Ramos (cell line): ENCODE measurements around the gene DAG1.

Experiments
- in situ Hi-C: fragments of 300-500 bp; cut with MboI; formaldehyde crosslinking; loops from one replicate; pipeline ENCODE4 v1.14.3; 2022; ENCODE audit warnings: low sequenced_read_pairs; ENCODE audit not compliant: unreplicated experiment

DAG1 gene

DNA sequence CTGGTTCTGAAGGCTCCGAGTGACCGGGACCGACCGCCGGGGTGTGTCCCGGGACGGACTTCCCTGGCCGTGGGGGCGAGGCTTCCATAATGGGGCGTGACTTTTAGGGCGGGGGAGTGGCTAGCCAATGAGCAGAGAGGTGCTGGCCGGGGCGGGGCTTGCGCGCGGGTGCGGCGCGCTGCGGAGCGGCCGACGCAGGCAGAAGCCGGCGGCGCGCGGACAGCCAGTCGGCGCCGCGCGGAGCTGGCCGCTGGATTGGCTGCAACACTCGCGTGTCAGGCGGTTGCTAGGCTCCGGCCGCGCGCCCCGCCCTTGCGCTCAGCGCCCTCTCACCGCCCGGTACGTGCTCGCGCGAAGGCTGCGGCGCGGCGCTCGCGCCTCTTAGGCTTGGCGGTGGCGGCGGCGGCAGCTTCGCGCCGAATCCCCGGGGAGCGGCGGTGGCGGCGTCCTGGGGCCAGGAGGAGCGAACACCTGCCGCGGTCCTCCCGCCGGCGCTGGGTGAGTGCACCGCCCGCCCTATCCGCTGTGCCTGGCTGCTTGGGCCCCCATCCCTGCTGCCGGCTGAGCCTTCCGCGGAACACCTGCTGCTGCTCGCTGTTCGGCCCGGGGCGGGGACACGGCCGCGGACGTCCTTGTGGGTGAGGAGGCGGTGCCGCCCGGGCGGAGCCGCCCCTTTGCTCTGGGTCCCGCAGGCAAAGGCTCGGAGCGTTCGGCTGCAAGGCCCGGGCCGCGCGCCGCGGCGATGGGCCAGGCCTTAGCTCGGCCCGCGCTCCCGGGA is at the start of gene DAG1:
Gene DAG1, plus strand, starts transcription at position 332 of the 778 bp plus-strand sequence. CDS start 40,268 bp downstream, outside the sequence.
- in situ Hi-C loops, result no loop called here

DNA sequence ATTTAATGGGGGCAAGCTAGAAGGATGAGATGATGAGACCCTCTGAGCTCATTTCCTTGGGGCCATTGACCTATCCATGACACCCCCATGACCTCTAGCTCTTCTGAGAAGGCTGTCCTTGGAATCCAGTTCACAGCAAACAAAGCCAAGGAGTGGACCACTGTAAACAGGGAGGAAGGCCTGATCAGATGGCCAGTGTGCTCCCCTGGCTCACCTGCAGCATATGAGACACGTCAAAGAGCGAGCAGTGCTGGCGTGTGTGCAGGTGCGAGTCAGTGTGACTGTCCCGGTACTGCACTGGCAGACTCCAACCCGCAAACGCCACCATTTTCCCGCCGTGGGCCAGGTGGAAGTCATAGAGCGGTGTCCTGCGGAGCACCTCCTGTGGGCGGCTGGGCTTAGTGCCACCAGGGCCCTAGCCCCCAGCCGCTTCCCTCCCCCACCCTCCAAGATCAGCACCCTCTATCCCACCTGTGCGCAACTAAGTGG is 48.1 kb upstream of the DAG1 start:
- in situ Hi-C loops, result no loop called here

DNA sequence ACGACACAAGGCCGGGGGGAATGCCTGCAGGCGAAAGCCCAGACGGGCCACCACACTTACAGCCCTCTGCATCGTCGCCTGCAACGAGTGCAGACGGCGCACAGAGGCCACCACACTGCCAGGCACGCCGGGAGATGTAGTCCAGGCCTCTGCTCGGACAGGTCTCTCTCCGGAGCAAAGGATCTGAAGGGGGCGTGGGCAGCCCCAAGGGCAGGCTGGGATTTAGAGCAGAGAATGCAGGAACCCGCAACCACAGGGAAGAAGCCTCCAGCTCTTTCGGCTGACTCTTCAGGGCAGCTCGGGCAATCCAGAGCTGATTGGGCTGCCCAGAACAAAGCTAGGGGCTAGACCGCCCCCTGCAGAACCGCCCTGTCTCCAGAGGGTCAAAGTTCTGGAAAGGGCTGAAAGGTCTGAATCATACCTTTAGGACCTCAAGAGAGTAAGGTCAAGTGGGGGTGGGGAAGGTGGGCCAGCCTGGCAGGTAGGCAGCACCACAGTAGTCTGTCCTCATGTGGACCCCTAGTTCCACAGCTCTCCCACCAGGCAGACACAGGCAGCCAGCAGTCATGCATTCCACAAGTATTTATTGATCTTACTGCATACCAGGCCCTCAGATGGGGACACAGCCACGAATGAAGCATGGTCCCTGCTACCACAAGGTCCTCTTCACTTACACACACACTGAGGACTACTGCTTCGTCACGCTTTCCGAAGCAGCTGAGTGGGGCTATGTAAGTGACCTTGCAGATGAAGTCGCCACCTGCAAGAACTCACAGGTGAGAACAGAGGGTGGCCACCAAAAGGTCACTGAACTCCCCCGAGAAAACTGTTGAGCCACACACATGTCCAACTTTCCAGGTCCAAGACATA is 47.5 kb upstream of the DAG1 start, which contains the start of gene AMT:
Gene AMT, minus strand, starts transcription at position 95 of the 870 bp plus-strand sequence. Its CDS starts 23 bp downstream, at position 72.
- in situ Hi-C loops, result no loop called here

DNA sequence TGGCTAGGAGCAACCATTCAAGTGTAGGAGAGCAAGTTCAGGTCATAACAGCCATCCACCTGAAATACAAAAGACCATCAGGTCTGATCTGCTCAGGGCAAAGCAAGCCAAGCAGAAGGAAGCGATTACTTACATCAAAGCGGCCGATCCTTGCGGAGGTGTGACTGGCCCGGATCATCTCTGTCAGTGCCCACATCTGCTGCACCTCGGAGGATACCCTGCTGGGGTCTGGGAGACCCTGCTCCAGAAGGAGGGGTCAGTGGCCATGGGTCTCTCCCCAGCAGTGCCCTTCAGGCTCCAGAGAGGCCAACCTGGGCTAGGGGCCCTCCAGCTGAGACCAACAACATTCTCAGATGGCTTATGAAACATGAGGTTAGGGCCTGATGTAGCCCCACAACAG is 45.3 kb upstream of the DAG1 start:
- in situ Hi-C loops, result no loop called here

DNA sequence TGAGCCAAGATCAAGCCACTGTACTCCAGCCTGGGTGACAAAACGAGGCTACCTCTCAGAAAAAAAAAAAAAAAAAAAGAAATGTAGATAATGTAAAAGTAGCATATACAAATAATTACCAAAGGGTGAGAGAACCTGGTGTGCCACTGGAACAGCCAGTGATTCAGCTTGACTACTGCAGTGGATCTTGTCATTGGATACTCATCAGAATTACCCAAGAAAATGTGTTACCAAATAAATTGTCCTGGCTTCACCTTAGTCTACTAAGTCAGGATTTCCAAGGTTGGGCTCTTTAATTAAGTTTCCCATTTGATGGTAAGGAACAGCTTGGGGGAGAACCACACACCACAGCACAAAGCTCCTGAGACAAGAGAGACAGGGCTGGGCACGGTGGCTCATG is 42.5 kb upstream of the DAG1 start:
- in situ Hi-C loops, result no loop called here

DNA sequence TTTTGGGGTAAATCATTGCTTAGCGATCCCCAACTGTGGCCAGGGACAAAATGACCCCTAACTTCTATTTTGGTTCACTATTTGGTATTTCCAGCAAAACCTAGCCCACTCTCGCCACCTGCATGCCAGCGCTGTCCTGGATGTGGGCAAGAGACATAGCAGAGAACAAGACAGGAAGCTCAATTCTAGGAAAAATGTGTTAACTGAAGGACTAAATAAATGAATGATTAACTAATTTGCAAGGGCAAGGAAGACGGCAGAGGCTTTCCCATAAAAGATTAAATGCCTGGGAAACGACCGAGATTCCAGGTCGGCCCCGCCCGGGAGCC is 41.4 kb upstream of the DAG1 start:
- in situ Hi-C loops, result no loop called here

- in situ Hi-C loops, result no loop called here
Measured at GRCh38 chr3:49434731-49435130, 35.3 kb upstream of the DAG1 start.

DNA sequence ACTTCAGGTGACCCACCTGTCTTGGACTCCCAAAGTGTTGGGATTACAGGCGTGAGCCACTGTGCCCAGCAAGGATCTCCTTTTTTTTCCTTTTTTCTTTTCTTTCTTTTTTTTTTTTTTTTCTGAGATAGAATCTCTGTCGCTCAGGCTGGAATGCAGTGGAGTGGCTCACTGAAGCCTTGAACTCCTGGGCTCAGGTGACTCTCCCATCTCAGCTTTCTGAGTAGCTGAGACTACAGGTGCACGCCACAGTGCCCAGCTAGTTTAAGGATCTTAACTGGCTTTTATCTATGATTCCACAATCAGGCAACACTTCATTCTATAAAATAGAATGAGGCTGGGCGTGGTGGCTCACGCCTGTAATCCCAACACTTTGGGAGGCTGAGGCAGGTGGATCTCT is 24.7 kb upstream of the DAG1 start:
- in situ Hi-C loops, result loop anchor here (5.0 kb wide), 1 partner anchor 148 kb away; no protein-coding TSS in a partner anchor

DNA sequence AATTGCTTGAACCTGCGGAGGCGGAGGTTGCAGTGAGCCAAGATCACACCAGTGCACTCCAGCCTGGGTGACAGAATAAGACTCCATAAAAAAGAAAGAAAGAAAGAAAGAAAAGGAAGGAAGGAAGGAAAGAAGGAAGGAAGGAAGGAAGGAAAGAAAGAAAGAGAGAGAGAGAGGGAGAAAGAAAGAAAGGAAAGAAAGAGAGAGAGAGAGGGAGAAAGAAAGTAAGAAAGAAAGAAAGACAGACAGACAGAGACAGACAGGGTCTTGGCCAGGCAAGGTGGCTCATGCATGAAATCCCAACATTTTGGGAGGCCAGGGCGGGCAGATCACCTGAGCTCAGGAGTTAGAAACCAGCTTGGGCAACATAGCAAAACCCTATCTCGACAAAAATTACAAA is 16.4 kb upstream of the DAG1 start:
- in situ Hi-C loops, result loop anchor here (10.0 kb wide), 1 partner anchor 289 kb away; the partner anchor contains the start of gene CCDC71

DNA sequence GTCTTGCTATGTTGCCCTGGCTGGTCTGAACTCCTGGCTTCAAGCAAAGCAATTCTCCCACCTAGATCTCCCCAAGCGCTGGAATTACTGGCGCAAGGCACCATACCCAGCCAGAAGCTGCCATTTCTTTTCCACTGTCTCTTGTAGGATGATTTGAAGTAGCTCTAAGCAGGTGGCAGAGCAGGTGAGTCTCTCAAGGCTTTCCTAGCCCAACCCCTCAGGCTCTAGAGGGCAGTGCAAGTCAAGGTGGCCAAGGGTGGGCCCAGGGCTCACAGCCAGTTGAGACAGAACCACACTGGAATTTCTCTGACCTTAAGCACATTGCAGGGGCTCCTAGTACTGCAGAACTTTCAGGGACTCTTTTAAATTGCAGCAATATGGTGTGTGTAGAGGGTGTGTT is 15.6 kb upstream of the DAG1 start:
- in situ Hi-C loops, result loop anchor here (10.0 kb wide), 1 partner anchor 290 kb away; the partner anchor contains the start of gene CCDC71

- in situ Hi-C loops, result loop anchor here (10.0 kb wide), 1 partner anchor 290 kb away; the partner anchor contains the start of gene CCDC71
Measured at GRCh38 chr3:49454898-49455681, 15.0 kb upstream of the DAG1 start.

- in situ Hi-C loops, result loop anchor here (10.0 kb wide), 1 partner anchor 292 kb away; the partner anchor contains the start of gene CCDC71
Measured at GRCh38 chr3:49456466-49456865, 13.6 kb upstream of the DAG1 start.

GRCh38 chr3:49460188-49460890 is 9.7 kb upstream of the DAG1 start:
- in situ Hi-C loops, result no loop called here

GRCh38 chr3:49460956-49461355 is 9.1 kb upstream of the DAG1 start:
- in situ Hi-C loops, result no loop called here

DNA sequence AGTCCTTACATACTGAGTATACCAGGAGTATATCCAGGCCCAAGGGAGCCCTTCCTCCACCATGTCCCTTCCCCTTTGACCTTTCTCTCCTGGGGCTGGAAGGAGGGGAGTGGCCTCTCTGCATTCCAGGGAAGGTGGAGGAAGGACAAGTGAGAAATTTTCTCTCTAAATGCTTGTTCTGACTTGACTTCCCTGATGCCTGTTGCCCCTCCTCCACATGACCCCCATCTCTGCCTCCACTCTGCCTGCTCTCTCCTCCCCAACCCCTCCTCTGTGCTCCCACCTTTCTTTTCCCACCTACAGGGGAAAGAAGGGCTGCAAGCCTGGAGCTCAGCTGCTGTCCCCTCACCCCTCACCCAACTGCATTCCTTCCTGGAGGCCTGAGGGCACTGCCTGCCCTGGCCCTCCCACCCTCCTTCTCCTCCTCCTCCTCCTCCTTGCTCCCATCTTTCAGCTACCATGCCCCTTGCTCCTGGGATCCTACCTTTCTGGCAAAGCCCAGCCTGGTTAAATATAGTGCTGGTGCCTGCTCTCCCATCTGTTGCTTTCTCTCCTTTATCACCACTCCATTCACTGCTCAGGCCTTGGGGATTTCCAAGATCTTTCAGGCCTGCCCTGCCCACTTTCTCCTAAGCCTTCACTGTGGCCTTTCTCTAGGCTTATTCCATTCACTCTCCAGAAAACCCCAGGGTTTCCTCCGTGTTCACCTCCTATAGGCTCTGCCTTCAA is 8.5 kb upstream of the DAG1 start:
- in situ Hi-C loops, result no loop called here

DNA sequence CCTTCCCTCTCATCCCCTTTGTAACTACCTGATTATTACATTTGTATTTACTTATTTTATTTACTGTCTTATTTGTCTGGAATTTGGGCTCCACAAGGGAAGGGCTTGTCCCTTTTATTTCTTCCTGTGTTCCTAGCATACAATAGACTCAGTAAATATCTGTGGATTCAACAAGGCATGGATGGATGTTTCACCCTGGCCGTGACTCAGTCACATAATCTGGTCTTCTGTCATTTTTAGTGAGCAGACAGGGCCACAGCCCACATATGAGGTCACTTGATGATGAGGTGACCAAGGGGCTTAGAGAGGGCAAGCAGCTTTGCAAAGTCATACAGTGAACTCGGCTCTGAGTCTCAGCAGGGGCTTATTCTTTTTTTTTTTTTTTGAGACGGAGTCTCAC is 7.8 kb upstream of the DAG1 start:
- in situ Hi-C loops, result no loop called here

- in situ Hi-C loops, result no loop called here
Measured at GRCh38 chr3:49465270-49466034, 4.6 kb upstream of the DAG1 start.

DNA sequence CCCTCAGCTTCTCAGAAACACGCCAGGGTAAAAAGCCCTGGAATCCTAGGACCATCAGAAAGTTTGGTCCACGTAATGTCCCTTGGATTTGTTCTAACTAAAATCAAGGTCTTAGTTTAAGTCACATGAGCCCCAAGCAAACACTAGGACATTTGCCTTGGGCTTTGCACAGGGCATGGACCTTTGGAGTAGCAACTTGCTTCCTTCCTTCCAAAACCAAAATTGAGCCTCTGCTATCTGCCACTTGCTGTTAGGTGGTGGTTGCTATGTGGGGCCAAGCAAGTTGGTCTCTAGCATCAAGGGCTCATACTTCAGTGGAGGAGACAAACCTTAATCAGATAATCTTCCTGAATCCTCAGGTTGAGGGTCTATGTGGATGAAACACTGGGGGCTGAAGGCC is 4.0 kb upstream of the DAG1 start:
- in situ Hi-C loops, result no loop called here
